ENCODE data around the gene RGS3.

RGS3 gene

DNA sequence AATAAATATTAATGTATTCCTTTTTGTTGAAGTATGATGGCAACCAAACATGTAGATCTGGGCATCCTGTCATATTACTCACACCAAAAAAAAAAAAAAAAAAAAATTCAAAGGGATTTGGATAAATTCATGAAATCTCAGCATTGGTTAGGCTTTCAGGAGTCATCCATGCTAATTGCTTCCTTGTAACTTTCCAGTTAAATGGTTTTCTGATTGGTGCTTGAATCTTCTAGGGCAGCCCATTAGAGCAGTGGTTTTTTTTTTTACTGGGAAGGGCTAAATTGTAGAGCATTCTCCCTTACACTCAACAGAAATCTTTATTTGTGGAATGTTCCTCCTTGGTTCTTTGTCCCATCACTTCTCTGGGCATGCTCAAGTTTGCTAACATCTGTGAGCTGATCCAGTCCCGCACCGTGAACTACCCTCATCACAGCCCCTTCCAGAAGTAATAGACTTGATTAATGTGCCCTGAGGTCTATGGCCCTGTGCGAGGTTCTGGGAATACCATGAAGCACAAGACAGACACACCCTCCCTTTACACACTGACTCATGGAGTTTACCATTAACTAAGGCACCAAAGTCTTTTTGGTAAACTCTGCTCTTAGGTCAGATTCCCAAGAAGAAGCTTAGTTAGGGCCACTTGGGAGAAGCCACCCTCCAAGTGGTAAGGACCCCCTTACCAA, 56.0 kb downstream of the RGS3 start:
- no peak for TF ChIP-seq EZH2phosphoT487 (IDR thresholded peaks at IDR 0.05; ENCODE audit: low read depth)
- TF ChIP-seq, protein P1, sequence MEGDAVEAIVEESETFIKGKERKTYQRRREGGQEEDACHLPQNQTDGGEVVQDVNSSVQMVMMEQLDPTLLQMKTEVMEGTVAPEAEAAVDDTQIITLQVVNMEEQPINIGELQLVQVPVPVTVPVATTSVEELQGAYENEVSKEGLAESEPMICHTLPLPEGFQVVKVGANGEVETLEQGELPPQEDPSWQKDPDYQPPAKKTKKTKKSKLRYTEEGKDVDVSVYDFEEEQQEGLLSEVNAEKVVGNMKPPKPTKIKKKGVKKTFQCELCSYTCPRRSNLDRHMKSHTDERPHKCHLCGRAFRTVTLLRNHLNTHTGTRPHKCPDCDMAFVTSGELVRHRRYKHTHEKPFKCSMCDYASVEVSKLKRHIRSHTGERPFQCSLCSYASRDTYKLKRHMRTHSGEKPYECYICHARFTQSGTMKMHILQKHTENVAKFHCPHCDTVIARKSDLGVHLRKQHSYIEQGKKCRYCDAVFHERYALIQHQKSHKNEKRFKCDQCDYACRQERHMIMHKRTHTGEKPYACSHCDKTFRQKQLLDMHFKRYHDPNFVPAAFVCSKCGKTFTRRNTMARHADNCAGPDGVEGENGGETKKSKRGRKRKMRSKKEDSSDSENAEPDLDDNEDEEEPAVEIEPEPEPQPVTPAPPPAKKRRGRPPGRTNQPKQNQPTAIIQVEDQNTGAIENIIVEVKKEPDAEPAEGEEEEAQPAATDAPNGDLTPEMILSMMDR (IDR thresholded peaks at IDR 0.05; ENCODE audit: low read depth, low read length), result no peak
- Histone ChIP-seq H3K27me3 (ENCODE audit: low read depth, low read length) (peaks cover 14% of the 10 kb centered on the region), H3K4me3 (ENCODE audit: low read length) (no peak overlapping the region), H3K9me3 (ENCODE audit: insufficient read depth, low read length) (no peaks in the 10 kb centered on the region), H4K20me1 (ENCODE audit: insufficient read depth, low read length) (no peaks in the 10 kb centered on the region), H3K27ac (ENCODE audit: low read length) (no peak overlapping the region), H3K79me2 (ENCODE audit: low read length) (no peaks in the 10 kb centered on the region), H3K4me1 (ENCODE audit: low read length) (peaks cover 31% of the 10 kb centered on the region), H2AFZ (ENCODE audit: low read depth, low read length) (no peak overlapping the region), H3K9ac (ENCODE audit: low read length) (no peak overlapping the region), H3K36me3 (replicated peaks; ENCODE audit: low read depth, low read length) (no peaks in the 10 kb centered on the region), H3K4me2 (ENCODE audit: low read length) (no peak overlapping the region)

DNA sequence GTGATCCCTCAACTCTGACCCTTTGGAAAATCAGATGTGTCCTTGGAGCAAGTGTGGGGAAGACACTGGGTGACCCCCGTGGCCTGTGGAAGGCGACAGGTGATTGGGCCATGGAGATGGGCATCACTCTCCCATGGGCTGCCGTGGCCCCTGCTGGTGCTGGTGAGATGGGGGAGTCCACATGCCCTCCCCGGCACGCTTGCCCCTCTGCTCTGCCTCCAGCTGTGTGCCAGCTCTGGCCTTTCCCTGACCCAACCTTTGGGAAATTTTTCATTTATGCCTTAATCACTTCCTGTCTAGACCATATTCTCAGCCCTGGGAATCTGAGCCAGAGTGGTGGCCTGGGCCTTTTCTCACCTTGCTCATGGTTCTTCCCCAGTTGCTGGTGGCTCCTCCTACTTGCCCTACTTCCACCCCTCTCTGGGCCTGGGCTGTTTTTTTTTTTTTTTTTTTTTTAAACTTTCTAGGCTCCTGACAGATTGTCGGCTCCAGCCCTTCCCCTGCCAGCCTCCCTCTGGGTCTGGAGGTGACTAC, 56.6 kb downstream of the RGS3 start:
- no peaks in the 10 kb centered on the region for H4K20me1 ChIP-seq (ENCODE audit: insufficient read depth, low read length)
- H3K79me2 ChIP-seq (ENCODE audit: low read length), result no peaks in the 10 kb centered on the region
- no peak overlapping the region for H2AFZ ChIP-seq (ENCODE audit: low read depth, low read length)
- no peak overlapping the region for H3K4me3 ChIP-seq (ENCODE audit: low read length)
- no peaks in the 10 kb centered on the region for H3K9me3 ChIP-seq (ENCODE audit: insufficient read depth, low read length)
- H3K27me3 ChIP-seq (ENCODE audit: low read depth, low read length), result peaks cover 14% of the 10 kb centered on the region
- H3K27ac ChIP-seq (ENCODE audit: low read length), result no peak overlapping the region
- peaks cover 36% of the 10 kb centered on the region for H3K4me1 ChIP-seq (ENCODE audit: low read length)
- H3K9ac ChIP-seq (ENCODE audit: low read length), result no peak overlapping the region
- no peaks in the 10 kb centered on the region for H3K36me3 ChIP-seq (replicated peaks; ENCODE audit: low read depth, low read length)
- TF ChIP-seq, protein P1 (IDR thresholded peaks at IDR 0.05; ENCODE audit: low read depth, low read length), result no peak
- no peak for TF ChIP-seq EZH2phosphoT487 (IDR thresholded peaks at IDR 0.05; ENCODE audit: low read depth)
- no peak overlapping the region for H3K4me2 ChIP-seq (ENCODE audit: low read length)

DNA sequence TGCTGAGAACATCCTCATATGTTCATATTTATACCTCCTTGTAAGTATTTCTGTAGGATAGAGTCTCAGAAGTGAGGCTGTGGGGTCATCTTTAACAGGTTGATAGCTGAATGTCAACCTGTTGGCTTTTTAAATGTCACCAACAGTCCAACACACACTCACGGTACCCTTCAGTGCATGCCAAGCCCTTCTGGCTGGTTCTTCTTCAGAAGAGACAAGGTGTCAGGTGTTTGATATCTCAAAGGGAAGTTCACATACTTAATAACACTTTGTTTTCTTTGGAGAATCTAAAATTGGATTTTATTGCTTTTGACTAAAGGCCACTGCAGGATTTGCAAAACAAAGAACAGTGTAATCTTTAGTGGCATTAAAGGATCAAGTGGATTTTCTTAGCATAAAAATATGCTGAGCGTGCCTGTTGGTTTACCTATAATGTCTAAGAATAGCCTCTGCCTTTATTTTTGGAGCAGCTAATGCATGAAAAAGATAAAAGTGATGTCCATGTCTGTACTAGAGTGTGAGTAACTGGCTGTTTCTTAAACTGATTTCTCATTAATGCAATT, 58.2 kb downstream of the RGS3 start:
- Histone ChIP-seq H3K36me3 (replicated peaks; ENCODE audit: low read depth, low read length) (no peaks in the 10 kb centered on the region), H3K4me3 (ENCODE audit: low read length) (no peak overlapping the region), H2AFZ (ENCODE audit: low read depth, low read length) (no peak overlapping the region), H3K79me2 (ENCODE audit: low read length) (no peaks in the 10 kb centered on the region), H4K20me1 (ENCODE audit: insufficient read depth, low read length) (no peaks in the 10 kb centered on the region), H3K9ac (ENCODE audit: low read length) (no peak overlapping the region), H3K27me3 (ENCODE audit: low read depth, low read length) (peaks cover 14% of the 10 kb centered on the region), H3K27ac (ENCODE audit: low read length) (no peak overlapping the region), H3K4me2 (ENCODE audit: low read length) (no peak overlapping the region), H3K9me3 (ENCODE audit: insufficient read depth, low read length) (no peaks in the 10 kb centered on the region), H3K4me1 (ENCODE audit: low read length) (peaks cover 35% of the 10 kb centered on the region)
- TF ChIP-seq, protein P1 (IDR thresholded peaks at IDR 0.05; ENCODE audit: low read depth, low read length), result no peak
- no peak for TF ChIP-seq EZH2phosphoT487 (IDR thresholded peaks at IDR 0.05; ENCODE audit: low read depth)

DNA sequence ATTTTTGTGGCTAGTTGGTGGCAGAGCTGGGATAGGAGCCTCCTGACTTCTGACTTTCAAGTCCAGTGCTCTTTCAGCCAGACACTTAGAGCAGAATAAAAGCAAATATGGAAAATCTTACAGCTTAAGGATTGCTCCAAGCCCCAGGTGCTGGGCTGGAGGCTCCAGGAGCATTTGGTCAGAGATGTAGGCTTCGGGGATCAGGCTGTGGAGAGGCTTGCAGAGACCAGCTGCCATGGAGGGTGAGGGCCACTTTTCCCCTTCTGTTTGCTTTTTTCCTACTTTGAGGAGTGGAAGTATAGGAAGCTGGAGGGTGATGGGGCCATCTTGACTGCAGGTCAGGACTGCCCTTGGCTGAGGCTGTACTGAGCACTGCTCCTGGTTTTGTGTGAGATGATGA, 58.9 kb downstream of the RGS3 start:
- Histone ChIP-seq H3K9me3 (ENCODE audit: insufficient read depth, low read length) (no peaks in the 10 kb centered on the region), H2AFZ (ENCODE audit: low read depth, low read length) (no peak overlapping the region), H3K9ac (ENCODE audit: low read length) (no peak overlapping the region), H3K27me3 (ENCODE audit: low read depth, low read length) (peaks cover 14% of the 10 kb centered on the region), H4K20me1 (ENCODE audit: insufficient read depth, low read length) (no peaks in the 10 kb centered on the region), H3K4me3 (ENCODE audit: low read length) (no peak overlapping the region), H3K27ac (ENCODE audit: low read length) (no peak overlapping the region), H3K4me1 (ENCODE audit: low read length) (peaks cover 28% of the 10 kb centered on the region), H3K79me2 (ENCODE audit: low read length) (no peaks in the 10 kb centered on the region), H3K36me3 (replicated peaks; ENCODE audit: low read depth, low read length) (no peaks in the 10 kb centered on the region), H3K4me2 (ENCODE audit: low read length) (no peak overlapping the region)
- no peak for TF ChIP-seq EZH2phosphoT487 (IDR thresholded peaks at IDR 0.05; ENCODE audit: low read depth)
- TF ChIP-seq, protein P1 (IDR thresholded peaks at IDR 0.05; ENCODE audit: low read depth, low read length), result no peak

All from OCI-LY3 (cell line).